Measurements from ENCODE around the gene MFGE8.
A peak's percentile ranks its signal among the peaks of the same experiment; 100 is the strongest.

Gene MFGE8

GRCh38 chr15:88897456-88898194 lies 15.6 kb downstream of the MFGE8 start:
- DNase-seq, result peak; percentile 78

GRCh38 chr15:88897142-88897455 lies 16.1 kb downstream of the MFGE8 start:
- DNase-seq, result no peak

- no peak for DNase-seq
These were observed 16.7 kb downstream of the MFGE8 start for GRCh38 chr15:88896333-88897033.

GRCh38 chr15:88894819-88895767 lies 18.1 kb downstream of the MFGE8 start, which contains the start of gene HAPLN3:
TSS of gene HAPLN3 (minus strand) at chr15:88895544. CDS start at chr15:88887298, 8,246 bp downstream.
- DNase-seq, result peak; percentile 42

- peak; percentile 80 for DNase-seq
These were observed 18.8 kb downstream of the MFGE8 start for GRCh38 chr15:88894348-88894818.

GRCh38 chr15:88891540-88892254 lies 21.5 kb downstream of the MFGE8 start:
- no peak for DNase-seq

- no peak for DNase-seq
These were observed 22.7 kb downstream of the MFGE8 start for GRCh38 chr15:88890495-88890894.

- DNase-seq, result no peak
These were observed 24.5 kb downstream of the MFGE8 start for GRCh38 chr15:88888719-88889118.

GRCh38 chr15:88887068-88887580 lies 26.1 kb downstream of the MFGE8 start:
- no peak for DNase-seq

- no peak for DNase-seq
These were observed 30.4 kb downstream of the MFGE8 start for GRCh38 chr15:88882785-88883184.

- no peak for DNase-seq
These were observed 31.4 kb downstream of the MFGE8 start for GRCh38 chr15:88881775-88882174.

GRCh38 chr15:88880944-88881740 lies 32.0 kb downstream of the MFGE8 start:
- DNase-seq, result no peak

GRCh38 chr15:88878720-88879184 lies 34.4 kb downstream of the MFGE8 start:
- no peak for DNase-seq

GRCh38 chr15:88877906-88878305 lies 35.3 kb downstream of the MFGE8 start:
- DNase-seq, result no peak

GRCh38 chr15:88877415-88877814 lies 35.8 kb downstream of the MFGE8 start:
- no peak for DNase-seq

GRCh38 chr15:88876573-88876972 lies 36.6 kb downstream of the MFGE8 start:
- no peak for DNase-seq

GRCh38 chr15:88874684-88875083 lies 38.5 kb downstream of the MFGE8 start:
- DNase-seq, result no peak

- DNase-seq, result no peak
These were observed 38.9 kb downstream of the MFGE8 start for GRCh38 chr15:88874275-88874674.

GRCh38 chr15:88873786-88874185 lies 39.4 kb downstream of the MFGE8 start:
- DNase-seq, result no peak

GRCh38 chr15:88872706-88873105 lies 40.5 kb downstream of the MFGE8 start:
- no peak for DNase-seq

GRCh38 chr15:88872106-88872505 lies 41.1 kb downstream of the MFGE8 start:
- DNase-seq, result no peak
